CD4-positive, alpha-beta T cell (primary cell): ENCODE data around the gene PPP1R1A. TPM values are rescaled to one million over a fixed set of nuclear protein-coding genes. Genes with fewer than 3 reads are reported as not detected.
A peak's percentile ranks its signal among the peaks of the same experiment; 100 is the strongest.

Experiments
- ATAC-seq: fragments of 200-7000 bp; cut with Tn5 transposase; one replicate; pipeline ENCODE4 v1.10.0; 2022; ENCODE audit warnings: mild to moderate bottlenecking; ENCODE audit not compliant: poor library complexity
- CTCF ChIA-PET: fragments of 350-600 bp; sonication (Branson Sonifier 250); formaldehyde crosslinking; loops from one replicate; lab custom pipeline; 2021; ENCODE audit warnings: antibody characterized with exemption, inconsistent platforms; lab: Charles Lee
- POLR2A ChIA-PET: fragments of 350-600 bp; sonication (Branson Sonifier 250); formaldehyde crosslinking; loops from one replicate; lab custom pipeline; 2021; ENCODE audit warnings: antibody characterized with exemption, inconsistent platforms; lab: Charles Lee
- DNase-seq, 14 experiments: peaks; one replicate each; pipeline ENCODE4 v3.0.0-alpha.2; 2013 to 2020; ENCODE audit warnings: mixed read lengths in 2 of 14
- H3K27ac ChIP-seq, 2 donors: one replicate each; pipeline versions ENCODE4 v1.5.1 to v1.7.0; 2013; ENCODE audit warnings: low read length in 2 of 2, low read depth in 1 of 2, mild to moderate bottlenecking in 1 of 2
- H3K27me3 ChIP-seq, 2 experiments: 1 replicate in 1 of 2; 2 replicates in 1 of 2; pipeline versions ENCODE4 v1.6.1 to v1.7.0; 2013; ENCODE audit warnings: low read length in 2 of 2, control low read depth in 1 of 2, mild to moderate bottlenecking in 1 of 2, moderate library complexity in 1 of 2; ENCODE audit not compliant: insufficient read depth in 2 of 2, control insufficient read depth in 1 of 2
- H3K36me3 ChIP-seq: one replicate; pipeline ENCODE4 v1.6.1; 2013; ENCODE audit warnings: low read length, control low read depth; ENCODE audit not compliant: insufficient read depth
- H3K4me1 ChIP-seq: one replicate; pipeline ENCODE4 v1.6.1; 2013; ENCODE audit warnings: low read length, control low read depth; ENCODE audit not compliant: insufficient read depth
- H3K4me3 ChIP-seq: one replicate; pipeline ENCODE4 v1.5.1; 2013; ENCODE audit warnings: mild to moderate bottlenecking, low read length, moderate library complexity
- H3K9me3 ChIP-seq, 2 experiments: 1 replicate in 1 of 2; 2 replicates in 1 of 2; pipeline versions ENCODE4 v1.6.1 to v1.7.0; 2013; ENCODE audit warnings: low read length in 2 of 2, mild to moderate bottlenecking in 2 of 2, control low read depth in 1 of 2, moderate library complexity in 1 of 2; ENCODE audit not compliant: control insufficient read depth in 1 of 2, insufficient read depth in 1 of 2
- H3K27ac Mint-ChIP-seq: one replicate; pipeline ENCODE4 v1.8.0; 2020; ENCODE audit warnings: mixed read lengths
- H3K27me3 Mint-ChIP-seq: one replicate; pipeline ENCODE4 v1.8.0; 2021; ENCODE audit warnings: mixed read lengths
- H3K36me3 Mint-ChIP-seq: one replicate; pipeline ENCODE4 v1.8.0; 2021; ENCODE audit warnings: low read depth, mixed read lengths
- H3K4me1 Mint-ChIP-seq: one replicate; pipeline ENCODE4 v1.8.0; 2021; ENCODE audit warnings: low read depth, mixed read lengths
- H3K4me3 Mint-ChIP-seq: one replicate; pipeline ENCODE4 v1.8.0; 2020; ENCODE audit warnings: mild to moderate bottlenecking, mixed read lengths
- H3K9me3 Mint-ChIP-seq: one replicate; pipeline ENCODE4 v1.8.0; 2020; ENCODE audit warnings: mixed read lengths
- intact Hi-C, 2 experiments: fragments of 100-400 bp; cut with DNase I in 1 of 2; cut with micrococcal nuclease in 1 of 2; formaldehyde crosslinking; loops; one replicate each; pipeline versions ENCODE4 v1.15.1 to v1.9.0; 2023 to 2025; cut with DNase I, micrococcal nuclease
- total RNA-seq, 174 experiments: library from RNA in 2 of 174; stranded (reverse) in 2 of 174; gene quantifications; one replicate each; pipeline ENCODE4 v1.2.3 and lab custom pipeline; 2021 to 2026
- TF ChIP-seq, protein P1 (sequence below): fragments of 200-600 bp; IDR thresholded peaks from one replicate; pipeline ENCODE4 v1.8.0; 2022; ENCODE audit warnings: antibody characterized with exemption, mild to moderate bottlenecking

PPP1R1A gene
- total RNA-seq, 2 experiments from 2014 or later: not detected

- H3K27me3 Mint-ChIP-seq: peaks cover 78% of the 10 kb centered on the region
- H3K27ac ChIP-seq: no peak overlapping the region
- POLR2A ChIA-PET: no interaction called here
- H3K27ac Mint-ChIP-seq: no peak overlapping the region
- no peak for DNase-seq
- TF ChIP-seq, protein P1, sequence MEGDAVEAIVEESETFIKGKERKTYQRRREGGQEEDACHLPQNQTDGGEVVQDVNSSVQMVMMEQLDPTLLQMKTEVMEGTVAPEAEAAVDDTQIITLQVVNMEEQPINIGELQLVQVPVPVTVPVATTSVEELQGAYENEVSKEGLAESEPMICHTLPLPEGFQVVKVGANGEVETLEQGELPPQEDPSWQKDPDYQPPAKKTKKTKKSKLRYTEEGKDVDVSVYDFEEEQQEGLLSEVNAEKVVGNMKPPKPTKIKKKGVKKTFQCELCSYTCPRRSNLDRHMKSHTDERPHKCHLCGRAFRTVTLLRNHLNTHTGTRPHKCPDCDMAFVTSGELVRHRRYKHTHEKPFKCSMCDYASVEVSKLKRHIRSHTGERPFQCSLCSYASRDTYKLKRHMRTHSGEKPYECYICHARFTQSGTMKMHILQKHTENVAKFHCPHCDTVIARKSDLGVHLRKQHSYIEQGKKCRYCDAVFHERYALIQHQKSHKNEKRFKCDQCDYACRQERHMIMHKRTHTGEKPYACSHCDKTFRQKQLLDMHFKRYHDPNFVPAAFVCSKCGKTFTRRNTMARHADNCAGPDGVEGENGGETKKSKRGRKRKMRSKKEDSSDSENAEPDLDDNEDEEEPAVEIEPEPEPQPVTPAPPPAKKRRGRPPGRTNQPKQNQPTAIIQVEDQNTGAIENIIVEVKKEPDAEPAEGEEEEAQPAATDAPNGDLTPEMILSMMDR: peak; percentile 38
- CTCF ChIA-PET: no interaction called here
- peaks cover 9 to 29% of the 10 kb centered on the region in 2 experiments for H3K27me3 ChIP-seq
- no peaks in the 10 kb centered on the region for H3K4me1 Mint-ChIP-seq
- no peaks in the 10 kb centered on the region for H3K4me1 ChIP-seq
- ATAC-seq: no peak
- H3K36me3 Mint-ChIP-seq: no peaks in the 10 kb centered on the region
- H3K4me3 ChIP-seq: no peak overlapping the region
- intact Hi-C loops: no loop called here
- H3K9me3 ChIP-seq: peaks cover 4% of the 10 kb centered on the region in 2 experiments
- no peaks in the 10 kb centered on the region for H3K36me3 ChIP-seq
- no peak overlapping the region for H3K4me3 Mint-ChIP-seq
- no peaks in the 10 kb centered on the region for H3K9me3 Mint-ChIP-seq
Measured at GRCh38 chr12:54622463-54623183, 34.2 kb upstream of the PPP1R1A start.

- H3K36me3 Mint-ChIP-seq: no peaks in the 10 kb centered on the region
- no peak overlapping the region for H3K4me3 Mint-ChIP-seq
- Histone ChIP-seq H3K9me3 (no peaks in the 10 kb centered on the region), H3K27me3 (peaks cover 5 to 11% of the 10 kb centered on the region in 2 experiments), H3K4me3 (no peak overlapping the region), H3K36me3 (no peaks in the 10 kb centered on the region), H3K27ac (no peak overlapping the region), H3K4me1 (no peaks in the 10 kb centered on the region)
- ChIA-PET POLR2A (no interaction called here), CTCF (no interaction called here)
- ATAC-seq (no peak), DNase-seq (no peak)
- intact Hi-C loops: no loop called here
- no peaks in the 10 kb centered on the region for H3K9me3 Mint-ChIP-seq
- H3K27me3 Mint-ChIP-seq: peaks cover 65% of the 10 kb centered on the region
- H3K4me1 Mint-ChIP-seq: no peaks in the 10 kb centered on the region
- TF ChIP-seq, protein P1: no peak
- H3K27ac Mint-ChIP-seq: no peak overlapping the region
Measured at GRCh38 chr12:54616933-54617680, 28.6 kb upstream of the PPP1R1A start.

DNA sequence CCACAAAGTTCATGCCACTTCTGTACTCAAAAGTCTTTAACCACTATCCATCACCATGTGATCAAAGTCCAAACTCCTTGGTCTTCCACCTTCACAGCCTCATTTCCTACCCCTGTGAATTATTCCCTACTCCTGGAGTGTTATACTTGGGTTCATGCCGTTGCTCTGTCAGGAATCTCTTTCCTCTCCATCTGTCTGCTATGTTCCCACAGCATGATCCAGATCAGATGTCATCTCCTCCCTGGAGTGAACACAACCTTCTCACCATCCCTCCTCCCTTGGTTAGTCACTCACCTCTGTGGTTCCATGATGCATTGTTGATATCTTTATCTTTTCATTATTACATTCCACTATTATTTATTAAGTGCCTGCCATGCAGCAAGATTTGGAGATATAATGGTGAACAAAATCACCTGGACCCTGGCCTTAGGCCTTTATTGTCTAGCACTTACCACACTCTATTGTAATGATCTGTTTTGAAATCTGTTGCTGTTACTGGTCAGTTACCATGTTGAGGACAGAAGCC lies 23.8 kb upstream of the PPP1R1A start:
- Histone ChIP-seq H3K27ac (no peak overlapping the region), H3K4me1 (no peaks in the 10 kb centered on the region), H3K9me3 (no peaks in the 10 kb centered on the region), H3K27me3 (peaks cover 12 to 13% of the 10 kb centered on the region in 2 experiments), H3K36me3 (no peaks in the 10 kb centered on the region), H3K4me3 (no peak overlapping the region)
- TF ChIP-seq, protein P1: no peak
- intact Hi-C loops: no loop called here
- CTCF ChIA-PET: no interaction called here
- Mint-ChIP-seq H3K27ac (no peak overlapping the region), H3K9me3 (no peaks in the 10 kb centered on the region), H3K27me3 (peaks cover 44% of the 10 kb centered on the region), H3K4me3 (no peak overlapping the region), H3K36me3 (no peaks in the 10 kb centered on the region), H3K4me1 (no peaks in the 10 kb centered on the region)
- no peak for ATAC-seq
- POLR2A ChIA-PET: no interaction called here
- no peak for DNase-seq
